ENCODE results near the gene RAMP1. TPM values are rescaled to one million over a fixed set of nuclear protein-coding genes. Genes with fewer than 3 reads are reported as not detected.

The RAMP1 gene
- total RNA-seq, 1 donor from 2014 or later, result 9.1 TPM

GRCh38 chr2:237877576-237878307 lies 18.3 kb downstream of the RAMP1 start:
- Histone ChIP-seq H3K4me2 (ENCODE audit: low read length) (no peak overlapping the region), H4K20me1 (ENCODE audit: insufficient read depth, low read length) (no peaks in the 10 kb centered on the region), H3K9ac (ENCODE audit: low read length) (no peak overlapping the region), H3K4me3 (ENCODE audit: insufficient read depth, low read depth, low read length) (no peak overlapping the region), H3K27ac (ENCODE audit: low read depth, low read length) (no peak overlapping the region), H3K9me3 (ENCODE audit: insufficient read depth, low read depth, low read length) (no peaks in the 10 kb centered on the region), H3K79me2 (ENCODE audit: insufficient read depth, low read length) (no peaks in the 10 kb centered on the region), H2AFZ (ENCODE audit: low read depth, low read length) (no peak overlapping the region), H3K4me1 (ENCODE audit: insufficient read depth, low read length) (peaks cover 25% of the 10 kb centered on the region), H3K27me3 (ENCODE audit: insufficient read depth, low read length) (no peaks in the 10 kb centered on the region), H3K36me3 (ENCODE audit: insufficient read depth, low read length) (no peaks in the 10 kb centered on the region)
- no peak overlapping the region for H3K4me3 Mint-ChIP-seq (ENCODE audit: unreplicated experiment)
- peaks cover 1% of the 10 kb centered on the region for H3K27me3 Mint-ChIP-seq (ENCODE audit: low read depth, unreplicated experiment)
- DNase-seq (ENCODE audit: low read depth) (no peak), FAIRE-seq (no peak)
- TF ChIP-seq EZH2 (IDR thresholded peaks at IDR 0.05; ENCODE audit: insufficient read depth, low read length), result no peak
- no peak for TF ChIP-seq CTCF (IDR thresholded peaks at IDR 0.05; ENCODE audit: insufficient read depth, low read depth, low read length)
- H3K27ac Mint-ChIP-seq (ENCODE audit: unreplicated experiment), result no peak overlapping the region
- no peaks in the 10 kb centered on the region for H3K9me3 Mint-ChIP-seq (ENCODE audit: unreplicated experiment)
- peaks cover 13% of the 10 kb centered on the region for H3K4me1 Mint-ChIP-seq (ENCODE audit: low read depth, unreplicated experiment)
- peaks cover 9% of the 10 kb centered on the region for H3K36me3 Mint-ChIP-seq (ENCODE audit: low read depth, unreplicated experiment)

DNA sequence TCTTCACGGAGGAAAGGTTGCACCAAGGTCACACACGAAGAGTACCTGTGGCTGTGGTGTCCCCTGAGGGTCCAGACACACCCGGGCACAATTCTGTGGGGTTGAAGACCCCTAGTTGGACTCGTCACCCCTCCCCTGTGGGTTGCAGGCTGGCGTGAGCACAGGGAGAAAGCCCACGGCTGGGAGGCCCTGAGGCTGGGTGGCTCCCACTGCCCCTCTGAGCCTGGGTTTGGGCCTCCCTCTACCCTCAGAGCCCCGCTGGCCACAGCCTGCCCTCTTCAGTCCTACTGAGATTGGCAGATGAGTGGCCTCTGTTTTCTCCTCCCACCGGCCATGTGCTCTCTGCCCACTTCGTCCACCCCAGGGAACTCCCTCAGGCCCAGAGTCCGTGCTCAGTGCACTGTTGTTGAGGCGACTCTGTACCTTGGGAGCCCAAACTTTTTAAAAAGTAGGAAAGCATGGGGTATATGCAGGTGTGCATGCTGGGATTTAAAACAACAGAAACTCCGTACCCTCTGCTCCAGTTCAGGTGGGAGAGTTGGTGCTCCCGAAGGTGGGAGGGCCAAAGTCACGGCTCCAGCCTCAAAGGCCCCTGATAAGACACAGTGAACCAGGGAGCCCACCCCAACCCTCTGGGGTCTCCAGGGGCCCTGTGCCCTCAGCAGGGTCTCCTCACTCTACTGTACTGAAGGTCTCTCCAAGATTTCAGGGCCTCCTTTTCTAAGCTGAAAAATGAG lies 19.1 kb downstream of the RAMP1 start:
- H2AFZ ChIP-seq (ENCODE audit: low read depth, low read length), result no peak overlapping the region

More for the DNA sequence above, 19.1 kb downstream of the RAMP1 start:
- Mint-ChIP-seq H3K36me3 (ENCODE audit: low read depth, unreplicated experiment) (peaks cover 9% of the 10 kb centered on the region), H3K4me3 (ENCODE audit: unreplicated experiment) (no peak overlapping the region), H3K27ac (ENCODE audit: unreplicated experiment) (no peak overlapping the region), H3K9me3 (ENCODE audit: unreplicated experiment) (no peaks in the 10 kb centered on the region), H3K27me3 (ENCODE audit: low read depth, unreplicated experiment) (peaks cover 1% of the 10 kb centered on the region), H3K4me1 (ENCODE audit: low read depth, unreplicated experiment) (peaks cover 9% of the 10 kb centered on the region)
- Histone ChIP-seq H3K36me3 (ENCODE audit: insufficient read depth, low read length) (no peaks in the 10 kb centered on the region), H3K4me3 (ENCODE audit: insufficient read depth, low read depth, low read length) (no peak overlapping the region), H3K27ac (ENCODE audit: low read depth, low read length) (no peak overlapping the region), H3K9ac (ENCODE audit: low read length) (no peak overlapping the region), H4K20me1 (ENCODE audit: insufficient read depth, low read length) (no peaks in the 10 kb centered on the region), H3K9me3 (ENCODE audit: insufficient read depth, low read depth, low read length) (no peaks in the 10 kb centered on the region), H3K79me2 (ENCODE audit: insufficient read depth, low read length) (no peaks in the 10 kb centered on the region), H3K4me2 (ENCODE audit: low read length) (no peak overlapping the region), H3K4me1 (ENCODE audit: insufficient read depth, low read length) (peaks cover 22% of the 10 kb centered on the region), H3K27me3 (ENCODE audit: insufficient read depth, low read length) (no peaks in the 10 kb centered on the region)
- FAIRE-seq (no peak), DNase-seq (ENCODE audit: low read depth) (no peak)
- TF ChIP-seq CTCF (IDR thresholded peaks at IDR 0.05; ENCODE audit: insufficient read depth, low read depth, low read length) (no peak), EZH2 (IDR thresholded peaks at IDR 0.05; ENCODE audit: insufficient read depth, low read length) (no peak)
